Measurements from ENCODE around the gene MAP3K19.
"Not testable (repeated sequence)": the region's sequence is repeated elsewhere in the genome, so short reads cannot be mapped to it uniquely, and the experiment has no call there.

The MAP3K19 gene

DNA sequence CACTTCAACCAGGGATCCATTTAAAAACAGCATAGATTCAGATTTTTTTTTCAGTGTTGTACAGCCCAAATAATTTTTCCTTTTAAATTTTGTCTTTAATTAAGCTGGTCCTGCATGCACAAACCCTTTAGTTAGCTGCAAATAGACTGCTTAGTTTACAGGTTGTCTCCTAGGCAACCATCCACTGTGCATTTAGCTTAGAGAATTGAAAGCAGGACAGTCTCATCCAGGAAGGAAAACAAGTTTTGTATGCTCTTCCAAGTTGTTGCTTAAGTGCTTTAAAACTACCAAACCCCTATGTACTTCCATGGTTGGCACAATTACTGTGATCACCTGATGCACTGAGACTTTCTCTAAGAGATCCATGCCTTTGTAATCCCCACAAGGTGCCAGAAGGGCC lies at the start of gene MAP3K19:
TSS of gene MAP3K19 (minus strand) at position 148 of the 400 bp plus-strand sequence. CDS start 22,800 bp downstream, outside the sequence.
- DNase-seq, result no peak

GRCh38 chr2:135096665-135097446 lies 49.6 kb upstream of the MAP3K19 start:
- DNase-seq, result no peak

GRCh38 chr2:135095591-135095990 lies 48.3 kb upstream of the MAP3K19 start:
- DNase-seq, result no peak

- DNase-seq, result no peak
Measured at GRCh38 chr2:135094508-135094907, 47.3 kb upstream of the MAP3K19 start.

DNA sequence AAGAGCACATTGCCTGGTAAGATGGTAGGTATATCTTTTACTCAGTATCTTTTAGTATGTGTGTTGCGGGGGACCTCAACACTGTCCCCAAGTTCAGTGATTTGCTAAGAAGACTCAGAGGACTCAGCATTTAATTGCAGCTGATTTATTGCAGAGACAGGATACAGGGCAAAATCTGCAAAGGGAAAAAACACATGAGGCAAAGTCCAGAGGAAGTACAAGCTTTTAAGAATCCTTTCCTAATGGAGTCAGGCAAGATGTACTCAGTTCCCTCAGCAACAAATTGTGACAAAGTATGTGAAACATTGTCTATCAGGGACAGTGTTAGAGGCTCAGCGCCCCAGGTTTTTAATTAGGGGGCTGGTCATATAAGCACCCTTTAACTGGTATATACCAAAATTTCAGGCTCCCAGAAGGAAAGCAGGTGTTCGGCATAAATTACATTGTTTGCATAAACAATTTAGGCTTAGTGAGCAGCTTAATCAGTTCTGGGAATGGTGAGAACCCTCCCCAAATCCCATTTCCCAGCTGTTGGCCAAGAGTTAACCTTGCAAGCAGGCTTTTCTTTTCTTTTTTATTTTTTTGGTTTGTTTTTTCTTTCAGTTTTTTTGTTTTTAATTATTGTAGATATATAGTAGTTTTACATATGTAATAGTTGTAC lies 46.6 kb upstream of the MAP3K19 start:
- no peak for DNase-seq

DNA sequence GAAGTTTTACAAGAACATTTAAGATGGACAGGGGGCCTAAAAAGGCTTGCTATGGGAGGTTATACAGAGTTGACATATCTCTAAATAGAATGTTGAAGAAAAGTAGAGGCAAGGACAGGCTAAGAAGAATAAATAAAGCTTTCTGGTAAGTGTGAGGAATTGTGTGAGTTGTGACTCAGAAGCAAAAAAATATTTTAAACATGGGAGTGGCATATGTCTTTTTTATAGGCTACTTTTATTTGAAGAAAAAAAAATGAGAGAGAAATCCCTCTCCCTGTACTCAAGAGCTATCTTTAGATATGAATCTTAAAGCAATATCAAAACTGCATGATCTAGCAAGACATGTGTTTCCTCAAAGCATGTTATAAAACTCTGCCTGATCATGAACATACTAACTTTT lies 45.9 kb upstream of the MAP3K19 start:
- DNase-seq, result no peak

DNA sequence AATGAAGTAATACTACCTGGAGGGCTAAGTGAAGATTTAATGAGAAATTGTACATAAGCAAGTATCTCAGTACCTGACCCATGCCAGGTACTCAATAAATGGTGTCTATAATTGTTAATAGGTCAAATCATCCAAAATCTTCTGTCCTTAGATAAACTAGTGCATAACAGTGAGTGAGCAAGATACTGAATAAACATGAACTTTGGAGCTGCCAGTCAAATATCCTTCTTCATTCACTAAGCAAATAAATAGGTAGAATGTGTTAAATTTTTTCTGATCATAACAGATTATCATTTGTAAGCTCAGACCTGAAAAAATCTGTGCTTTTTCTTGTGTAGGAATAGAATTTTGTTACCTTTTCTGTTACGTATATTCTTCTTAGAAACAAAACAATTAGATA lies 44.4 kb upstream of the MAP3K19 start:
- DNase-seq, result no peak

- not testable (repeated sequence) for DNase-seq
Measured at GRCh38 chr2:135089597-135089996, 42.4 kb upstream of the MAP3K19 start.

- DNase-seq, result no peak
Measured at GRCh38 chr2:135086222-135086621, 39.0 kb upstream of the MAP3K19 start.

GRCh38 chr2:135078417-135078816 lies 31.2 kb upstream of the MAP3K19 start:
- DNase-seq, result no peak

GRCh38 chr2:135076556-135076955 lies 29.3 kb upstream of the MAP3K19 start:
- DNase-seq, result no peak

- DNase-seq, result no peak
Measured at GRCh38 chr2:135074216-135074615, 27.0 kb upstream of the MAP3K19 start.

DNA sequence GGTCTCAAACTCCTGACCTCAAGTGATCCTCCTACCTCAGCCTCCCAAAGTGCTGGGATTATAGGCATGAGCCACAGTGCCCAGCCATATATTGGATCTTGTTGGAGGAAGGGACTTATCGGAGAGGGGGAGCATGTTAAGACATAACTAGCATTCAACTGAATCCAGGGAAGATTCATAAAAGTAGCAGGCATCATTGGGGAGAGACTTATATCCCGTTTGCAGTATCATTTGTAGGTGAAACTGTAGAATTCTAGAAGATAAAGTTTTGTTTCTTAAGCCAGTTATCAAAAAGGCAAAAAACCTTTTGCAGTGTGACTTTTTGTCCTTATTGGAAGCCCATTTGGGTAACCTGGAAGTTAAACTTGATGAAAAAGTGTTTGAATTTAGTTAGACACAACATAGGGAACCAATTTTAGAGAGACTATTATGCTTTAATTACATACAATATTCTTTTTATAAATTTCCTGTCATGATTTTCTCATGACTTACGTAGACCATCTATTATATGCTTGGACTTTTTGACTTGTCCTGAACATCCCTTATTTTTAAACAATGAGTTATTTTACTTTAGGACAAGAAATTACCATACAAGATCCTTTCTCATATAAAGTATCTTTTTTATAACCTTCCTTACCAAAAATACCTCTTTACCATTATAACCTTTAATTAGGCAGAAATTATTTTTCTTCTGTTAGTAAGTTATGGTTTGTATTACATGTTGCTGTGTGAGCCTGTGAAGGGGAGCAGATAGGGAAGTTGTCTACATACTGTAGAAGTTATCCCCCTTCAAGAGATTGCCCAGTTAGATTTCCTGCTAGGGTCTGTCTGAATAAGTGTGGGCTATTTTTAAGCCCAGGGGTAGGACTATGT lies 25.1 kb upstream of the MAP3K19 start:
- DNase-seq, result no peak

GRCh38 chr2:135066710-135067109 lies 19.5 kb upstream of the MAP3K19 start:
- DNase-seq, result no peak

- DNase-seq, result no peak
Measured at GRCh38 chr2:135064149-135064548, 16.9 kb upstream of the MAP3K19 start.

GRCh38 chr2:135063210-135063609 lies 16.0 kb upstream of the MAP3K19 start:
- peak; percentile 34 for DNase-seq

- DNase-seq, result no peak
Measured at GRCh38 chr2:135059577-135059976, 12.3 kb upstream of the MAP3K19 start.

DNA sequence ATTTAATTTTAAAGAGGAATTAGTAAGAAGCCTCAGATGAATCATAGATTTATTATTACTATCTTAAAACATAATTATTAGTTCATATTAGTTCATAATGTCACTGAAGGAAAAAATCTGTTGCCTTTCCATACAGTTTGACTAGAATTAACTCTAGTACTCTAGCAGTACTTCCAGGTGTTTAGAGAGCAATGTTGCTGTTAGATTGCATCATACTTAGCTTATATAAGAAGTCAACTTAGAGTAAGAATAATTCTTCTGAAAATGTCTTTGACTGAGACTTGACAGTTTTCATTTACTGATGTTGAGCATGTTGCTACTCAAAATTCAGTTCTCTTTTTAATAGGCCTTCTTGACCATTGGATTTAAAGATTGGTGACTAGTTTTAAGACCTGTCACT lies 9.5 kb upstream of the MAP3K19 start:
- DNase-seq, result no peak

DNA sequence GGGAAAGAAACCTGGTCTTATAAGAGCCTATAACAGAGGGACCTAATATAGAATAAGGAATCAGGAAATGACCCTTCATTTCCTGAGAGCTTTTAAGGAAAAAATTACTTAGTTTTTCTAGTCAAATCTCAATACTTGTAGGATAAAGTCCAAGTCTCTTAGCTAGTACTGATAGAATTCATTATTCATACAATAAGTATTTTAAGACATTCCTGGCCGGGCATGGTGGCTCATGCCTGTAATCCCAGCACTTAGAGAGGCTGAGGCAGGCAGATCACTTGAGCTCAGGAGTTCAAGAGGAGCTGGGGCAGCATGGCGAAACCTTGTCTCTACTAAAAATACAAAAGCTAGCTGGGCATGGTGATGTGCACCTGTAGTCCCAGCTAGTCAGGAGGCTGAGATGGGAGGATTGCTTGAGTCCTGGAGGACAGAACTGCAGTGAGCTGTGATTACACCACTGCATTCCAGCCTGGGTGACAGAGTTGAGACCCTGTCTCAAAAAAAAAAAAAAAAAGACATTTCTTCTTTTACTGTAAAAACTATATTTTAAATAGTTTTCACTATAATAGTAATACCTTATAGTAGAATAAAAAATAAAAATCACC lies 8.0 kb upstream of the MAP3K19 start:
- DNase-seq, result no peak

DNA sequence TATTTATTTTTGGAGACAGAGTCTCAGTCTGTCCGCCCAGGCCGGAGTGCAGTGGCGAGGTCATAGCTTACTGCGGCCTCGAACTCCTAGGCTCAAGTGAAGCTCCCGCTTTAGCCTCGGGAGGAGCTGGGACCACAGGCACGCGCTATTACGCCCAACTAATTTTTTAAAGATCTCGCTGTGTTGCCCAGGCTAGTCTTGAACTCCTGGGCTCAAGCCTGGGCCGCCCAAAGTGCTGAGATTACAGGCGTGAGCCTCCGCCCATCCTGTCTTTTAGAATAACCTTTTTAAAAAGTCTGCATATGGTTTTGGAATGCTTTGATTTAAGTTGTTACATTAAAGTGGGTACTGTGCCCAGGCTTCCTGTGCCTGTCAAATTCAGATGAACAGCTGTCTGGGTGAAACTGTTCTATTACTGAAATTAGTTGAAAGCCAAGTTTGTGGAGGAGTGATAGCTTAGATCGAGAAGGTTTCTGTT lies 5.8 kb upstream of the MAP3K19 start:
- DNase-seq, result no peak

DNA sequence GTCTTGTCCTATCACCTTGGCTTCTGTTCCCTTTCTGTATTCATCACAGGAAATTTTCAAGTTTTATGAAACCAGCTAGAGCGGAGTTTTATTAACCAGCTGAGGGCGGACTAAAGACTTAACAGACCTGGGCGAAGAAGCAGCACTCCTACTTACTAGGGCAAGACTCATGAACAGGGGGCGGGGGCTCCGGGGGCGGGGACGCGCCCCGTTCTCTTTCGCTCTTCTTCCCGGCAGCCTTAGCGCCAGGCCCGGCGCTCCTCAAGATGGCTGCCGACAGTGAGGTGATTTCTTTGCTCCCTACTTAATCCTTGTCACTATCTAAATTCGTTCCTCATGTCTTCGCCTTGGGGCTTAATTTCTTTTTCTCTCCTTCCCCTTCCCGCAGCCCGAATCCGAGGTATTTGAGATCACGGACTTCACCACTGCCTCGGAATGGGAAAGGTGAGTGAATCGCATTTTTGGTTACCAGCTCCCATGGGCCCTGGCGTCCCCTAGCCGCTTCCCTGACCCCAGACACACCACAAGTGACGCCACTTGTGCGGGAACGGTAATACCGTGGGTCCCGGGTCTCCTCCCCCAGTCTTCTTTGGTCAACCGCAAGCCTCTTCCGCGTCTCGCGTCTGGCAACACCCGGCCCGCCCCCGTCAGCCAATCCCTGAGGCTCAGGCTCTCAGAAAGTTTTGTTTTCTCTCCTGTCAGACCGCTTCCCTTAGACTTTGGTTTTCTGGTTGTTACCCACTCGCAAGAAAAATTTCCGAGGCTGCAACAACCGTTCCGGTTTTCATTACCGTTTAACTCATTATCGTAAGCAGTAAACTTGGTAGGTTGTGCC lies 5.0 kb upstream of the MAP3K19 start, which contains the start of gene RAB3GAP1:
TSS of gene RAB3GAP1 (plus strand) at position 251 of the 835 bp plus-strand sequence. CDS start at position 267, 16 bp downstream.
- peak; percentile 90 for DNase-seq

- DNase-seq, result no peak
Measured at GRCh38 chr2:135050684-135051083, 3.4 kb upstream of the MAP3K19 start.

Measured in MV-4-11 (cell line).